Measurements from ENCODE around the gene NEDD4L.

DNA sequence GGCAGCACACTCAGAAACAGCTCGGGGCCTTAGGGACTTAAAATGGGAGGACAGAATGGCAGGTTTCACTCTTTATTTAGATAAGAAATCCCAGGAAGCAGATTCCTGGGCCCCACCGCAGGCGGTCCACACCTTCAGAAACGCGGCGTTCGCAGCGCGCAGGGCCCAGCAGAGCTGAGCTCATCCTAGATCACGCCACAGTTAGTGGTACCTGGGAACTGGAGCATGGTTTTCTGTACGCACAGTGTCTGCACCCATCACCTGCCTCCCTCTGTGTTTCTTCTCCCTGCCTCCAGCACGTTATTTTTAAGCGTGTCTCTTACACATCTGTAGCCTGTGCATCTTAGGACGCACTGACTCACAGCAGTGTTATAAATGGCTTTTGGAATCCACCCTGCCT is 342.8 kb downstream of the NEDD4L start:
- TF ChIP-seq SP1 (IDR thresholded peaks at IDR 0.05) (no peak), ELF4 (IDR thresholded peaks at IDR 0.05) (no peak), TARDBP (IDR thresholded peaks at IDR 0.05) (no peak), ARNT (IDR thresholded peaks at IDR 0.05) (no peak)
